HG03558 (cell line): Measurements from ENCODE around the gene EMID1.

ENCODE experiments used
- ATAC-seq: cut with Tn5 transposase; IDR thresholded peaks from one replicate; pipeline ENCODE4 v1.9.1; 2021; ENCODE audit warnings: moderate number of reproducible peaks; ENCODE audit not compliant: unreplicated experiment; ENCODE audit errors: extremely low read depth

The EMID1 gene

DNA sequence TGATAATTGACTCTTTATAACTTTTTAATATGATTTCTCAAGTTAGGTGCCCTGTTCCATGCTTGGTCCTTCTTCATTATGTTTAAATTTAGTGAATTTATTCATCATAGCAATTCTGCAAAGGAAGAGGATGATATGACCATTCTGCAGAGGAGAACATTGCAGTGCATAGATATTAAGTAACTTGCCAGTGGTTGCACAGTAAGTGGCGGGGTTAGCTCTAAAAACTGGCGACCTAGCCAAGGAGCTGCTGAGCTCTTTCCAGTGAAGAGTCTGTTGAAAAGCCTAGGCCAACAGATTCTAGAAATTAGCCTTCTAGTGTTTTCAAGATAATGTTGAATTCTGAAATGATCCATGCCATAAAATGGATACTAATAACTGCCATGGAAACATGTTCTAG, 66.9 kb downstream of the EMID1 start:
- ATAC-seq = no peak

- no peak for ATAC-seq
Observed at GRCh38 chr22:29275167-29275566, 69.5 kb downstream of the EMID1 start.

- no peak for ATAC-seq
Observed at GRCh38 chr22:29275819-29276565, 70.3 kb downstream of the EMID1 start.

DNA sequence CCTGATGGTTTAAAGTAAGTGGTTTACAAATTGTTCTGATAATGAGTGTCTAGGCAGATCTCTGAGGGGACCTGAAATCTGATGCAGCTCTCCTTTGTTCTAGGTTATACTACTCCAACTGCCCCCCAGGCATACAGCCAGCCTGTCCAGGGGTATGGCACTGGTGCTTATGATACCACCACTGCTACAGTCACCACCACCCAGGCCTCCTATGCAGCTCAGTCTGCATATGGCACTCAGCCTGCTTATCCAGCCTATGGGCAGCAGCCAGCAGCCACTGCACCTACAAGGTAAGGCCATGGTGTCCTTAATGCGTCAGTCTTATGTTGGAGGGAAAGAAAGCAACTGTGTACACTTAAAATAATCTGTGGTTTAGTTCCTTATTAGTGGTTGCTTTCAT, 72.2 kb downstream of the EMID1 start:
- ATAC-seq = no peak

- ATAC-seq = no peak
Observed at GRCh38 chr22:29284196-29284595, 78.5 kb downstream of the EMID1 start.

GRCh38 chr22:29288837-29289236, 83.1 kb downstream of the EMID1 start:
- no peak for ATAC-seq

- no peak for ATAC-seq
Observed at GRCh38 chr22:29290061-29290460, 84.4 kb downstream of the EMID1 start.

DNA sequence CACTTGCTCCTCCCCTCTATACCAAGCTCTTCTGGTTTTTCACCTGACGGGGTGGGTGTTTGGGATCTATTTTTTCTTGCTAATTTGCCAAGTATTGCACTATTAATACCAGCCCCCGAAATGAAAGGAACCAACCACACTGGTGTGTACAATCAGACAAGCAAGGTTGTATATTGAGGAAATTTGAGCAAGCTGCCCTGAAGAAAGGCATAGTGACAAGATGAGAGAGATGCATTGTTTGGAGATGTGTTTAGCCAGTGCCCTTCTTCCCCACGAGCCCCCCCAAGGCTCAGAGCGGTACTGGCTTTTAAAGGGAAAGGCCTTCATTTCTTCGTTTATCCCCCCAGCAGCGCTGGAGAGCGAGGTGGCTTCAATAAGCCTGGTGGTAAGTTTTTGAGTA, 85.5 kb downstream of the EMID1 start:
- no peak for ATAC-seq

GRCh38 chr22:29292379-29292778, 86.7 kb downstream of the EMID1 start:
- no peak for ATAC-seq

DNA sequence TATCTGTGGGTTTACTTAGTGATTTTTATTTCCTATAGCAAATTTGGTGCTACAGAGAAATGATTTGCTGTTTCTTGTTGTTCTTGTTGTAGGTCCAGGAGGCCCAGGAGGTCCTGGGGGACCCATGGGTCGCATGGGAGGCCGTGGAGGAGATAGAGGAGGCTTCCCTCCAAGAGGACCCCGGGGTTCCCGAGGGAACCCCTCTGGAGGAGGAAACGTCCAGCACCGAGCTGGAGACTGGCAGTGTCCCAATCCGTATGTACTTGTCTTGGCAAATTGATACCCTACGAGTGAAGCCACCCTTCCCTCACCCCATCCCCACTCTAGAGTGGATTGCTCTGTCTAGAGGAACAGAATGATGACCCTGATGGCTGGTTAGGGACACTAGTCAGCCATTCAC, 92.9 kb downstream of the EMID1 start:
- ATAC-seq = no peak

DNA sequence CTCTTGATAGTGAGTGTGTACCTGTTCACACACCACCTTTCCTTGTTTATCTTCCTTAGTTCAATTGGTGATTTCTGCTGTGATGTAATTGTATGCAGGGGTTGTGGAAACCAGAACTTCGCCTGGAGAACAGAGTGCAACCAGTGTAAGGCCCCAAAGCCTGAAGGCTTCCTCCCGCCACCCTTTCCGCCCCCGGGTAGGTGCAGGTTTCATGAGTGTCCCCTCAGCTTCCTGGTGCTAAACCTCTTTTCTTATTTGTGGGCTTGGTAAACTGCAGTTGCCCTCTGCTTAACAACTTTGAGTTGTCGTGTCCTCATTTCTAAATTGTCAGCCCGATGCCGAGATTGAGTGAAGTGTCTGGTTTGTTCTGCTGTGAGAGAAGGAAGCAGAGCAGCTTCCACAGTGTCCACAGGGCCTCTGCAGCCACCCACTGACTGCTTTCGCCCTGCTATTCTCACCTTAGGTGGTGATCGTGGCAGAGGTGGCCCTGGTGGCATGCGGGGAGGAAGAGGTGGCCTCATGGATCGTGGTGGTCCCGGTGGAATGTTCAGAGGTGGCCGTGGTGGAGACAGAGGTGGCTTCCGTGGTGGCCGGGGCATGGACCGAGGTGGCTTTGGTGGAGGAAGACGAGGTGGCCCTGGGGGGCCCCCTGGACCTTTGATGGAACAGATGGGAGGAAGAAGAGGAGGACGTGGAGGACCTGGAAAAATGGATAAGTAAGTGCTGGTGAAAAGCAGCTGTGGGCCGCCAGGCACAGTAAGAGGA, 93.6 kb downstream of the EMID1 start:
- ATAC-seq = no peak

- ATAC-seq = no peak
Observed at GRCh38 chr22:29300467-29300806, 94.7 kb downstream of the EMID1 start.

DNA sequence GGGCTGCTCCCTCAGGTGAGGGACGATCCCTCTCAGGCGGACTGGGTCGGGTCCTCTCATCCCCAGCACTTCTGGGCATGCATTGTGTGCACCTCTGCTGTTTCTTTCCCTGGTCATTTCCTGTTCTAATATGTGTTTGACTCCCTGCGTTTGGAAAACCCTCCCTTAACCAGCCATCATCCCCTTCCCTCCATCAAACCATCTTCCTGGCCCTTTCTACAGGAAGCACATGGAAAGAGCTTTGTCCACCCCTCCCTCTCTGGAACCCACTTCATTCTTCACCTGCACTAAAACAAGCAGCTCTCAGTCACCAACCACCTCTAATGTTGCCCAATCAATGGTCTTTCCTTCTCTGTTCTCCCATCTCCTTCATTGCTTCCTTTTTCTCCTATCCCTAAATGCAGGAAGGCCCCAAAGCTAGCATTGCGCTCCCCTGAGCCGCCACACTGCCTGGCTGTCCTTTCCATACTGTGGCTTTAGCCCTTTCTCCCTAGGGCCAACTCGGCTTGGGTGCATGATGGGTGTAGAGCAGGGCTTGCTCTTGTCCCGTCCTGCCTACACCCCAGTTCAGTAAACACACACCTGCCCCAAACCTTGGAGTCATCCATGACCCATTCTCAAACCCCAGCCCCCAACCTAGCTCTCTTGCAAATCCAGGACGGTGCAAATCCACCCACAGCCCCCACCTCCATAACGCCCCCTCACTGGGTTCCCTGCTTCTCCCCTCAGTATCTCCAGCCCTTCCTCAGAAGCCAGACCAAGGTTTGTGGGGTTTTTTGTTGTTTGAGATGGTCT, 95.3 kb downstream of the EMID1 start:
- no peak for ATAC-seq

- no peak for ATAC-seq
Observed at GRCh38 chr22:29301716-29302401, 96.2 kb downstream of the EMID1 start.

DNA sequence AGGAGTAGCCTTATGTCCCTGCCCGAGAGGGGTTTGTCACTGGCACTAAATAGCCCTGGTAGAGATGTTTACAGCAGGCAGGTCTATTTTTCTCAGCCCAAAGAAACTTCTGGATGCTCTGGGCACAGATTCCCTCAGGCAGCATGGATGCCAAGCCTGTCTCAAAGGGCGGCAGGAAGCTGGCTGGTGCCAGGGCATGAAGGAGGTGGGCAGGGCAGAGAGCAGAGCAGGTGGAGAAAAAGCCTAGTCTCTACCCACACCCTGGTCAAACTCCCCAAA, 96.6 kb downstream of the EMID1 start:
- ATAC-seq = no peak

DNA sequence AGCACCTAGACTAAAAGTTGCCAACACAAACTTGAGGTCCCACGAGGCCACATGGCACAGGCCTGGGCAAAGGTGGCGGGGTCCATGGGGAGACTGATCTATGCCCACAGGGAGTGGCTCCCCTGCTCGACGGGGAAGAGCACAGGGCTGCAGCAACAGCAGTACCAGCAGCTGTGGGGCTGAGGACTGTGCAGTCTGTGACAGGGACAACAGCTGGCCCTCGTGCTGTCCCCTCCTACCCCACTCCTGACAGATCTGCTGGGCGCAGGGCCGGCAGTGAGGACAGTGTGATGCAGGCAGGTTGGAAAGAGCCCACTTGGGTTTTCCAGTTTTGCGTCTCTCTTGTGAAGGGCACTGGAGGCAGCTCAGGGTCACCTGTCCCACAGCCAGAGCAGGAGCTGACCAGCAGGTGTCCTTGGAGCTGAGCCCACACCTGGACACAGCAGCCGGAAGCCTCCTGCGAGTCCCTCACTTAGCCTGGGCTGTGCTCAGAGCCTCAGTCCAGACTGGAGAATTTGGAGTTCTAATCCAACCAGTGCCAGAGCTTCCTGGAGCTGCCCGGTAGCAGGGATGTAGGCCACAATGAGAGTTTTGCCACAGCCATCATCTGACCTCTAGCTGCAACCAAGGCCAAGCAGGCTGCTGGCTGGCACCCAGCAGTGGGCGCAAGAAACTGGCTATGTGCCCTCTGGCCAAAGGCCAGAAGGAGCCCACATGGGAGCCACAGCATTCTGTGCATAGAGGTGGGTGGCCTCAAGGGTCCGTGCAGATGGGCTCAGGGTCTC, 97.2 kb downstream of the EMID1 start:
- ATAC-seq = no peak

- no peak for ATAC-seq
Observed at GRCh38 chr22:29305836-29306174, 100.1 kb downstream of the EMID1 start.

- no peak for ATAC-seq
Observed at GRCh38 chr22:29306175-29306834, 100.6 kb downstream of the EMID1 start, which contains the start of gene GAS2L1. Gene GAS2L1 (plus strand): TSS chr22:29306650. CDS start chr22:29308106, 1,456 bp downstream.

DNA sequence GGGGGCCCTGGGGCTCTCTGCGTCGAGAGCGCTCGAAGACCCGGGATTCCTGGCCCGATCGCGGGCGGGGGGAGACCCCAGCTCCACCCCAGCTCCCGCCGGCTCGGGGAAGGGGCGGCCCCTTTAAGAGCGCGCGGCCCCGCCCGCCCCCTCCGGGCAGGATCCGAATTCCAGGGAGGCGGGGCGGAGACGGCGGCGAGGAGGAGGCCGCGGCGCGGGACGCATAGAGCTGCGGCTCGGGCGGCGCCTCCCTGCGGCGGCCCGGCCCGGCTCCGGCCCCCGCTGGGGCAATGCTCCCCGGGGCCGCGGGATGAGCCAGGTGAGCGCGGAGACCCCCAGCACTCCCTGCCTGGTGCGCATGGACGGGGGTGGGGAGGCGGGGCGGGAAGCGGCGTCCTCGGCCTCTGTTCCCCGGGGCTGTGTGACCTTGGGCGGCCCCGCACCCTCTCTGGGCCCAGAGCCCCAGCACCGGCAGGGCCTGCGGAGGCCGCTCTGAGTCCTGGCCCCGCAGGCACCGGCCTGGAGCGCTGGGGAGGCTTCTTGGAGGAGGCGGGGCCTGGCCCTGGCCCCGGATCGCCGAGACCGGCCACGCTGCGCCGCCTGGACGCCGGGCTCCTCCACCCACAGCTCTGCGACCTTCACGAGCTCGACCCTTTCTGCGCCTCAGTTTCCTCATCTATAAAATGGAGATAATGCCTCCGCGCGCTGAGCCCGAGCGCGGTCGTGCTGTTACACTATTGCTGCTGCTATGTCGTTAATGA, 101.3 kb downstream of the EMID1 start:
- no peak for ATAC-seq
